Mesendoderm (in vitro differentiated cells): ENCODE measurements around the gene ALK.

ENCODE experiments used
- DNase-seq: peaks from one replicate; pipeline ENCODE4 v3.0.0; 2013
- H2AK5ac ChIP-seq: 2 replicates; pipeline ENCODE4 v1.6.1; 2013; ENCODE audit warnings: low read length, inconsistent platforms
- H2BK120ac ChIP-seq: 2 replicates; pipeline ENCODE4 v1.6.1; 2013; ENCODE audit warnings: low read depth, mild to moderate bottlenecking, low read length, moderate library complexity, mixed read lengths
- H2BK15ac ChIP-seq: replicated peaks from 2 replicates; pipeline ENCODE4 v1.6.1; 2013; ENCODE audit warnings: low read depth, mild to moderate bottlenecking, moderate library complexity
- H2BK5ac ChIP-seq: 2 replicates; pipeline ENCODE4 v1.6.1; 2013; ENCODE audit warnings: low read length, inconsistent platforms
- H3K18ac ChIP-seq: 2 replicates; pipeline ENCODE4 v1.6.1; 2013; ENCODE audit warnings: mild to moderate bottlenecking, low read length, mixed read lengths
- H3K23ac ChIP-seq: one replicate; pipeline ENCODE4 v1.6.1; 2013; ENCODE audit warnings: low read length
- H3K27ac ChIP-seq: 2 replicates; pipeline ENCODE4 v1.5.1; 2013; ENCODE audit warnings: low read depth, mild to moderate bottlenecking, inconsistent platforms, low read length, moderate library complexity
- H3K27me3 ChIP-seq: 2 replicates; pipeline ENCODE4 v1.6.1; 2013; ENCODE audit warnings: low read length, control low read depth, mild to moderate bottlenecking, inconsistent platforms; ENCODE audit not compliant: insufficient read depth, poor library complexity
- H3K36me3 ChIP-seq: 2 replicates; pipeline ENCODE4 v1.6.1; 2013; ENCODE audit warnings: low read length, inconsistent platforms; ENCODE audit not compliant: control insufficient read depth, insufficient read depth
- H3K4ac ChIP-seq: one replicate; pipeline ENCODE4 v1.6.1; 2013; ENCODE audit warnings: low read depth, mild to moderate bottlenecking, low read length, moderate library complexity
- H3K4me1 ChIP-seq: 2 replicates; pipeline ENCODE4 v1.6.1; 2013; ENCODE audit warnings: low read depth, low read length, inconsistent platforms; ENCODE audit not compliant: control insufficient read depth
- H3K4me2 ChIP-seq: 2 replicates; pipeline ENCODE4 v1.6.1; 2013; ENCODE audit warnings: low read length
- H3K4me3 ChIP-seq: 2 replicates; pipeline ENCODE4 v1.5.1; 2013; ENCODE audit warnings: mild to moderate bottlenecking, low read length
- H3K56ac ChIP-seq: one replicate; pipeline ENCODE4 v1.6.1; 2013; ENCODE audit warnings: low read length
- H3K79me1 ChIP-seq: 2 replicates; pipeline ENCODE4 v1.6.1; 2013; ENCODE audit warnings: low read length, inconsistent platforms
- H3K79me2 ChIP-seq: 2 replicates; pipeline ENCODE4 v1.6.1; 2013; ENCODE audit warnings: mild to moderate bottlenecking, low read length; ENCODE audit not compliant: control insufficient read depth, insufficient read depth
- H3K9ac ChIP-seq: 2 replicates; pipeline ENCODE4 v1.6.1; 2013; ENCODE audit warnings: low read length, inconsistent platforms
- H4K5ac ChIP-seq: one replicate; pipeline ENCODE4 v1.6.1; 2013; ENCODE audit warnings: low read length
- H4K8ac ChIP-seq: one replicate; pipeline ENCODE4 v1.6.1; 2013; ENCODE audit warnings: low read depth, mild to moderate bottlenecking, control low read depth, low read length, moderate library complexity
- WGBS: extraction: QIAGEN DNeasy Blood & Tissue Kit; methylation state at CpG from one replicate; pipeline ENCODE4 v1.1.7; 2013; ENCODE audit warnings: low lambda C conversion rate, missing lambda C conversion rate; ENCODE audit not compliant: insufficient coverage; ENCODE audit errors: extremely low coverage; 5-methylcytosine and 5-hydroxymethylcytosine counted together

The ALK gene

DNA sequence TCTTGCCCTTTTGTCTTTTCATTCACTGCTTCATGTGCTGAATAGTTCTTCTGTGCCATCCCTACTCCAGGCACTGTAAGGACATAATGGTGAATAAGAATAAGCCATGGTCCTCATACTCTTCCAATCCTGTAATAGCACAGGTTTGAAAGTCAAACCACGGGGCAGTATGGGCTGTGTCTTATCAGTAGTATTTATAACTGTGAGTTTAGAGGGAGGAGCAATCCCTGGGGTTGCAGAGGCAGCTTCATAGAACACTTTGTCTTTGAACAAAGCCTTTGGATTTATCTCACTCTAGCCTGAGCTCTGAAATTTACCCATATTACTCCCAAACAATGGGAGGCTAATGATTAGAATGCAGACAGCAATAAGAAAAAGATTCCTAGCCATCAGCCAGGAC lies 30.2 kb upstream of the ALK start:
- H3K4me2 ChIP-seq = no peak overlapping the region
- no peak overlapping the region for H4K5ac ChIP-seq
- no peak overlapping the region for H2BK15ac ChIP-seq
- no peak overlapping the region for H2BK5ac ChIP-seq
- peaks cover 2% of the 10 kb centered on the region for H3K4me1 ChIP-seq
- no peak overlapping the region for H3K4me3 ChIP-seq
- no CpG with 5 or more reads among the region's 1 CpG for WGBS
- no peak overlapping the region for H3K9ac ChIP-seq
- H3K23ac ChIP-seq = no peak overlapping the region
- H3K4ac ChIP-seq = no peak overlapping the region
- no peak overlapping the region for H2BK120ac ChIP-seq
- H3K18ac ChIP-seq = peak overlapping the region; percentile 6
- no peaks in the 10 kb centered on the region for H3K79me1 ChIP-seq
- DNase-seq = peak; percentile 22
- H3K27me3 ChIP-seq = no peaks in the 10 kb centered on the region
- H4K8ac ChIP-seq = no peak overlapping the region
- no peaks in the 10 kb centered on the region for H3K79me2 ChIP-seq
- no peak overlapping the region for H3K27ac ChIP-seq
- H3K56ac ChIP-seq = no peak overlapping the region
- H2AK5ac ChIP-seq = no peak overlapping the region
- no peaks in the 10 kb centered on the region for H3K36me3 ChIP-seq

DNA sequence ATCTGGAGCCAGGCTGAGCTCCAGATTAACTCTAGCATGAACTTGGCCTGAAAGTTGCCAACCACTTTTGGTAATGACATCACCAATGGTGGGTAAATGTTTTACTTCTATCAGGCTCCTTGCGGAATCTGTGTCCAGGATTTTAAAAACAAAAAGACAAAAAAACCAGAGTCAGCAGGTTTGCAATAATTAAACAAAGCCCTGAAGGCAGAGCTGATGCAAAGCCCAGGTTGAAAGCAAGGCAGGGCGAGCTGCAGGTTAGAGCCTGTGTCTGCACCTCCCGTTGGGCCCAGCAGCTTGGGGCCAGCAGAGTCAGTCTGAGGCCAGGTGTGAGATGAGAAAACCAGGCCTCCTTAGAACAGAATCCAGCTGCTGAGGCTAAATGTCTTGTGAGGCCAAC lies 29.1 kb upstream of the ALK start:
- Histone ChIP-seq H2BK120ac (no peak overlapping the region), H4K8ac (no peak overlapping the region), H3K79me2 (no peaks in the 10 kb centered on the region), H3K27me3 (no peaks in the 10 kb centered on the region), H2AK5ac (no peak overlapping the region), H3K27ac (no peak overlapping the region), H3K79me1 (no peaks in the 10 kb centered on the region), H3K56ac (no peak overlapping the region), H3K9ac (no peak overlapping the region), H3K36me3 (no peaks in the 10 kb centered on the region), H3K23ac (no peak overlapping the region), H3K4ac (no peak overlapping the region), H3K4me3 (no peak overlapping the region), H4K5ac (no peak overlapping the region), H2BK15ac (no peak overlapping the region), H3K4me2 (no peak overlapping the region), H2BK5ac (no peak overlapping the region), H3K4me1 (peaks cover 2% of the 10 kb centered on the region), H3K18ac (peak overlapping the region; percentile 28)
- no CpG with 5 or more reads among the region's 3 CpGs for WGBS
- DNase-seq = no peak

DNA sequence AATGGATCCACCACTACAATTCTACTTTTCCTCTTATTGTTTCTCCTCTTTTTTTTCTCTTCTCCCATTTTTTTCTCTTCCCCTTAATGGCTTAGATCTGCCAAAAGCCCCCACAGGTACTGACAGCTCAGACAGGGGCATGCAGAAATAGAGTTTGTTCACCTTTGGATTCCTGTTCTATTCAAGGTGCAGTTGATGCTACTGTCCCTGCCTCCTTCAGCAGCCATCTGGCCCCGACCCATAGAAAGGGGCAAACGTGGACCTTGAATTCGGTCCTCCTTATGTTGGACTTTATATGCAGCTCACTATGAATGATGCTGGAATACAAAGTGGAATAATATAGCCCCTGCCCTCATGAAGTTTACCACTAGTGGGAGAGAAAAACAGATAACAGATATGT lies 27.7 kb upstream of the ALK start:
- peaks cover 2% of the 10 kb centered on the region for H3K4me1 ChIP-seq
- no peak overlapping the region for H2AK5ac ChIP-seq
- no peak overlapping the region for H2BK5ac ChIP-seq
- no peak overlapping the region for H3K18ac ChIP-seq
- no peak overlapping the region for H3K4me3 ChIP-seq
- no peaks in the 10 kb centered on the region for H3K36me3 ChIP-seq
- H3K79me2 ChIP-seq = no peaks in the 10 kb centered on the region
- no peak overlapping the region for H3K4ac ChIP-seq
- H2BK15ac ChIP-seq = no peak overlapping the region
- no peaks in the 10 kb centered on the region for H3K79me1 ChIP-seq
- DNase-seq = no peak
- no peak overlapping the region for H3K27ac ChIP-seq
- H3K9ac ChIP-seq = no peak overlapping the region
- no peak overlapping the region for H2BK120ac ChIP-seq
- H3K4me2 ChIP-seq = no peak overlapping the region
- H3K56ac ChIP-seq = no peak overlapping the region
- H4K8ac ChIP-seq = no peak overlapping the region
- WGBS = no CpG with 5 or more reads among the region's 3 CpGs
- H3K27me3 ChIP-seq = no peaks in the 10 kb centered on the region
- H3K23ac ChIP-seq = no peak overlapping the region
- no peak overlapping the region for H4K5ac ChIP-seq

DNA sequence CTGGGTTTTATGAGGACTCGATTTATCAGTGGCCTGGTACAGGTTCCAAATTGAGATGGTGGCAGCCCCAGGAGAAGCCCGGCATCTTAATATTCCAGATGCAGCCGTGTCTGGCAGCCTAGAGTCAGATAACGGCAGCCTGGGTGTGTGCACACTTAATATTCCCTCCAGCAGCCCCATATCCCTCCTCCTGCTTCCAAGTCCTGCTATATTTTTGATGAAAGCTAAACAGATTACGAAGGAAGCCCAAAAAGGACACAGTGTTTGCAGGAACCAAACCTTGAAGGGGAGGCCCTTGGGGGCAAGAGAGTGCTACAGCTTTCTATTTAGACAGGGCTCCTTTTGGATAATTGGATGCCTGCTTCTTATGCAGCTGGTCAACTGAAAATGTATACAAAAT lies 25.1 kb upstream of the ALK start:
- Histone ChIP-seq H3K79me2 (no peaks in the 10 kb centered on the region), H3K4me3 (no peak overlapping the region), H2BK5ac (no peak overlapping the region), H3K79me1 (no peaks in the 10 kb centered on the region), H2BK15ac (no peak overlapping the region), H3K27me3 (no peaks in the 10 kb centered on the region), H4K8ac (no peak overlapping the region), H2AK5ac (no peak overlapping the region), H3K4me1 (no peaks in the 10 kb centered on the region), H3K36me3 (no peaks in the 10 kb centered on the region), H2BK120ac (no peak overlapping the region), H3K9ac (no peak overlapping the region), H3K56ac (no peak overlapping the region), H3K27ac (no peak overlapping the region), H3K4me2 (no peak overlapping the region), H3K23ac (no peak overlapping the region), H4K5ac (no peak overlapping the region), H3K4ac (no peak overlapping the region), H3K18ac (no peak overlapping the region)
- no peak for DNase-seq
- WGBS = no CpG with 5 or more reads among the region's 5 CpGs

DNA sequence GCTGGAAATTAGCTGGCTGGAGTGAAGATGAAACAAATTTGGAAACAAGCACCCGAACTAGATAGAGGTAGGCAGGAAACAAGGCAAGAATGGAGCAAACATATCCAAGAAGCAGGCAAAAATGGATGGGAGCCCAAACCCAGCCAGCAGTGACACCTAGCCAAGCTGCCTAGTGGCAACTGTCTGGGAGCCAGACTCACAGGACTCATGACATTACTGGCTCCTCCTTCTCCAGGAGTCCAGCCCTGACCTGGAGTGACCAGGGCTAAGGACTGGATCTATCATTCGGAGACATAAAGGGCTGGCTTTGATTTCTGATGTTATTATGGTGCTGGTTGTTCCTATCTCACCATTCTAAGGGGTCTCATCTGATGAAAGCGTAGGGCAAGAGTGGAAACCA lies 21.3 kb upstream of the ALK start:
- Histone ChIP-seq H3K4me3 (no peak overlapping the region), H4K8ac (no peak overlapping the region)

DNA sequence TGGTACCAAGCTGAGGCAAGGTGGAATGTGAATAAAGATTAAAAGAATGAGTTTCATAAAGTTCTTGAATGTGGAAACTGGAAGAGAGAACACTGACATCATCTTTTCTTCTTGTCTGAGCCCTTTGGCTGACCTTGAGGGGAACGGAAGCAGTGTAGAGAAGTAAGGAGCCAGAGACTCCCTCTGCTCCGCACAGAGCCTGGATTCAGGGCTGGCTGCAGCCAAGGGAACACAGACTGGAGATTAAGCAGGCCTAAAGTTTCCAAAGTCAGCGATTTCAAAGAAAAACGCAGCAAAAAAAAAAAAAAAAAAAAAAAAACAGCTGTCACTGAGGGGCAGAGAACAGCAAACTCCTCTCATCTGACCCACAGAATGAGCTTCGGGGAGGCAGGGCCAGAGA lies 19.3 kb upstream of the ALK start:
- Histone ChIP-seq H3K9ac (no peak overlapping the region), H3K79me2 (no peaks in the 10 kb centered on the region), H2BK120ac (no peak overlapping the region), H2AK5ac (no peak overlapping the region), H3K27ac (no peak overlapping the region), H3K4me2 (no peak overlapping the region), H2BK5ac (no peak overlapping the region), H3K4me3 (no peak overlapping the region), H3K79me1 (no peaks in the 10 kb centered on the region), H3K23ac (no peak overlapping the region), H3K4me1 (no peaks in the 10 kb centered on the region), H3K4ac (no peak overlapping the region), H4K8ac (no peak overlapping the region), H3K56ac (no peak overlapping the region), H2BK15ac (no peak overlapping the region), H4K5ac (no peak overlapping the region), H3K18ac (no peak overlapping the region), H3K27me3 (no peaks in the 10 kb centered on the region), H3K36me3 (no peaks in the 10 kb centered on the region)
- WGBS = no CpG with 5 or more reads among the region's 5 CpGs
- no peak for DNase-seq

More for the DNA sequence above, 21.3 kb upstream of the ALK start:
- H3K4me1 ChIP-seq = no peaks in the 10 kb centered on the region
- DNase-seq = no peak
- H2BK120ac ChIP-seq = no peak overlapping the region
- no peaks in the 10 kb centered on the region for H3K27me3 ChIP-seq
- H3K9ac ChIP-seq = no peak overlapping the region
- H3K23ac ChIP-seq = no peak overlapping the region
- H2BK15ac ChIP-seq = no peak overlapping the region
- no peaks in the 10 kb centered on the region for H3K79me2 ChIP-seq
- no peak overlapping the region for H3K27ac ChIP-seq
- no peak overlapping the region for H2AK5ac ChIP-seq
- no peak overlapping the region for H3K18ac ChIP-seq
- no peak overlapping the region for H3K4ac ChIP-seq
- H2BK5ac ChIP-seq = no peak overlapping the region
- no peak overlapping the region for H4K5ac ChIP-seq
- H3K79me1 ChIP-seq = no peaks in the 10 kb centered on the region
- WGBS = no CpG with 5 or more reads among the region's 3 CpGs
- H3K36me3 ChIP-seq = no peaks in the 10 kb centered on the region
- no peak overlapping the region for H3K4me2 ChIP-seq
- H3K56ac ChIP-seq = no peak overlapping the region
